Parathyroid adenoma (tissue), 2 donors: ENCODE results near the gene SLC26A1.

ENCODE experiments used
- H2AFZ ChIP-seq: fragments of 300-600 bp; sonication (generic); one replicate; pipeline ENCODE4 v1.7.0; 2017; ENCODE audit warnings: antibody characterized with exemption, mild to moderate bottlenecking
- H3K27ac ChIP-seq: fragments of 300-600 bp; sonication (generic); one replicate; pipeline ENCODE4 v1.7.0; 2017
- H3K27me3 ChIP-seq: fragments of 300-600 bp; sonication (generic); one replicate; pipeline ENCODE4 v1.7.0; 2017; ENCODE audit warnings: low read length; ENCODE audit not compliant: control insufficient read depth, insufficient read depth
- H3K36me3 ChIP-seq: fragments of 300-600 bp; sonication (generic); one replicate; pipeline ENCODE4 v1.7.0; 2017; ENCODE audit warnings: low read length; ENCODE audit not compliant: control insufficient read depth, insufficient read depth
- H3K4me1 ChIP-seq: fragments of 300-600 bp; sonication (generic); one replicate; pipeline ENCODE4 v1.7.0; 2017; ENCODE audit warnings: control low read depth
- H3K4me2 ChIP-seq: fragments of 300-600 bp; sonication (generic); one replicate; pipeline ENCODE4 v1.7.0; 2017; ENCODE audit warnings: low read length
- H3K4me3 ChIP-seq: fragments of 300-600 bp; sonication (generic); one replicate; pipeline ENCODE4 v1.7.0; 2017; ENCODE audit warnings: low read depth, low read length
- H3K79me2 ChIP-seq: fragments of 300-600 bp; sonication (generic); one replicate; pipeline ENCODE4 v1.7.0; 2017; ENCODE audit warnings: control low read depth
- H3K9ac ChIP-seq: fragments of 300-600 bp; sonication (generic); one replicate; pipeline ENCODE4 v1.7.0; 2017; ENCODE audit warnings: mild to moderate bottlenecking
- H3K9me3 ChIP-seq: fragments of 300-600 bp; sonication (generic); one replicate; pipeline ENCODE4 v1.7.0; 2017; ENCODE audit warnings: low read length; ENCODE audit not compliant: control insufficient read depth
- CTCF ChIP-seq: fragments of 300-600 bp; sonication (generic); IDR thresholded peaks from one replicate; pipeline ENCODE4 v1.7.0; 2017; ENCODE audit warnings: antibody characterized with exemption, mild to moderate bottlenecking
- donor health status: primary hyperparathyroidism.

SLC26A1 gene

GRCh38 chr4:1031956-1032795, 39.0 kb upstream of the SLC26A1 start:
- Histone ChIP-seq H3K36me3 (no peaks in the 10 kb centered on the region), H3K9ac (no peak overlapping the region), H2AFZ (no peak overlapping the region), H3K4me3 (no peak overlapping the region), H3K4me2 (no peak overlapping the region), H3K27ac (no peak overlapping the region), H3K9me3 (no peaks in the 10 kb centered on the region), H3K4me1 (no peaks in the 10 kb centered on the region), H3K27me3 (no peaks in the 10 kb centered on the region), H3K79me2 (no peaks in the 10 kb centered on the region)
- no peak for TF ChIP-seq CTCF

- TF ChIP-seq CTCF = no peak
- Histone ChIP-seq H2AFZ (no peak overlapping the region), H3K4me1 (no peaks in the 10 kb centered on the region), H3K9ac (no peak overlapping the region), H3K4me3 (no peak overlapping the region), H3K79me2 (no peaks in the 10 kb centered on the region), H3K9me3 (no peaks in the 10 kb centered on the region), H3K27me3 (no peaks in the 10 kb centered on the region), H3K4me2 (no peak overlapping the region), H3K27ac (no peak overlapping the region), H3K36me3 (no peaks in the 10 kb centered on the region)
These were observed 38.1 kb upstream of the SLC26A1 start for GRCh38 chr4:1031346-1031745.

GRCh38 chr4:1030559-1030958, 37.4 kb upstream of the SLC26A1 start:
- H3K36me3 ChIP-seq = no peaks in the 10 kb centered on the region
- H3K4me3 ChIP-seq = no peak overlapping the region
- no peak overlapping the region for H3K4me2 ChIP-seq
- H2AFZ ChIP-seq = no peak overlapping the region
- H3K79me2 ChIP-seq = no peaks in the 10 kb centered on the region
- no peak overlapping the region for H3K27ac ChIP-seq
- TF ChIP-seq CTCF = no peak
- H3K27me3 ChIP-seq = no peaks in the 10 kb centered on the region
- no peak overlapping the region for H3K9ac ChIP-seq
- H3K4me1 ChIP-seq = no peaks in the 10 kb centered on the region
- H3K9me3 ChIP-seq = no peaks in the 10 kb centered on the region

GRCh38 chr4:1030031-1030430, 36.8 kb upstream of the SLC26A1 start:
- no peaks in the 10 kb centered on the region for H3K9me3 ChIP-seq
- no peaks in the 10 kb centered on the region for H3K27me3 ChIP-seq
- no peaks in the 10 kb centered on the region for H3K4me1 ChIP-seq
- no peaks in the 10 kb centered on the region for H3K36me3 ChIP-seq
- no peak for TF ChIP-seq CTCF
- no peak overlapping the region for H3K27ac ChIP-seq
- H3K4me2 ChIP-seq = no peak overlapping the region
- no peak overlapping the region for H3K4me3 ChIP-seq
- no peak overlapping the region for H3K9ac ChIP-seq
- no peaks in the 10 kb centered on the region for H3K79me2 ChIP-seq
- H2AFZ ChIP-seq = no peak overlapping the region

GRCh38 chr4:1029529-1029928, 36.3 kb upstream of the SLC26A1 start:
- no peaks in the 10 kb centered on the region for H3K36me3 ChIP-seq
- H3K4me3 ChIP-seq = no peak overlapping the region
- no peaks in the 10 kb centered on the region for H3K4me1 ChIP-seq
- H3K79me2 ChIP-seq = no peaks in the 10 kb centered on the region
- H2AFZ ChIP-seq = no peak overlapping the region
- H3K27me3 ChIP-seq = no peaks in the 10 kb centered on the region
- H3K4me2 ChIP-seq = no peak overlapping the region
- no peaks in the 10 kb centered on the region for H3K9me3 ChIP-seq
- no peak overlapping the region for H3K27ac ChIP-seq
- no peak for TF ChIP-seq CTCF
- H3K9ac ChIP-seq = no peak overlapping the region
